ENCODE results near the gene KLHL21.

DNA sequence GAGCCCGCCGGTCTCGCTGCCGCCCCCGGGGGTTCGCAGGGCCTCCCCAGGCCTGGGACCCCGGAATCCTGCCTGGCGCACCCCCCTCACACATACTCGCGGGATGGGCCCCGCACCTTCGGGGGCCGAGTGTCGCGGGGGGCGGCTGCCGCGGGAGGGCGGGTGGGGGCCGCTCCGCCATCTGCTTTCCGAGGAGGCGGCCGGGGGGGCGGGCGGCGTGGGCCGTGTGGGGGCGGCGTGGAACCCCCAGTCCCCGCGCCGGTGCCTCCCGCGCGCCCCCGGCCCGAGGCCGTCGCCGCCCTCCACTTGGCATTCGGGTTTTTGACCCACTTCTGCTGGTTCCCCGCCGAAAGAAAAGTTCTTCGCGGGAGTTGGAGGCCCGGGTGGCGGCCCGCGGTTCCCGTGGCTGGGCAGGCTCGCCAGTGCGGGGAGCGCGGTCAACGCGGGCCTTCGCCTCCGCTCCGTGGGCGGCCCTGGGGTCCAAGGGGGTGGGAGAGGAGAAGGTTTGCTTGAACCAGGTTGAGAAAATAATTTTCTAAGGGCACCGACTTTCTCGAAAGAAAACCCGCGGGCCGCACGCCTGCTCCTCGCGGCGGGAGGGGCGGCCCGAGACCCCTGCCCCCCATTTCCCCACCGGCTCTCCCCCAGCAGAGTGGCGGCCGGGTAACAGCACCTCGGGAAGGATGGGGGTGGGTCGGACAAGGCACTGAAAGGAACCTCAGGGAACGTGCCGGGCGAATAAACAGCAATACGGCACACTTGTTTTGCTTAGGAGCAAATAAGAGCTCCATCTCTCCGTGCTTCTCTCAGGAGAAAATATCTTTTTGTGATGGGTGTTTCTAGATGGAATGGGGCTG is 12.5 kb upstream of the KLHL21 start:
- TF ChIP-seq CTCF (IDR thresholded peaks at IDR 0.05) (no peak), TEAD4 (CRISPR knock-in tag; IDR thresholded peaks at IDR 0.05) (no peak), RELA (CRISPR knock-in tag; IDR thresholded peaks at IDR 0.05; ENCODE audit: borderline replicate concordance) (no peak), ZNF138 (CRISPR knock-in tag; conservative IDR thresholded peaks at IDR 0.05) (no peak), TCF7 (CRISPR knock-in tag; IDR thresholded peaks at IDR 0.05; ENCODE audit: low read depth) (no peak)
- TF ChIP-seq, protein P1, sequence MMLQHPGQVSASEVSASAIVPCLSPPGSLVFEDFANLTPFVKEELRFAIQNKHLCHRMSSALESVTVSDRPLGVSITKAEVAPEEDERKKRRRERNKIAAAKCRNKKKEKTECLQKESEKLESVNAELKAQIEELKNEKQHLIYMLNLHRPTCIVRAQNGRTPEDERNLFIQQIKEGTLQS (CRISPR knock-in tag; conservative IDR thresholded peaks at IDR 0.05): no peak

Measured in WTC11 (cell line).